ENCODE measurements around the gene ASAP2. TPM values are rescaled to one million over a fixed set of nuclear protein-coding genes. Genes with fewer than 3 reads are reported as not detected.

Gene ASAP2
- polyA plus RNA-seq, 3 donors, result 0.08 to 1.1 (median 0.20) TPM

DNA sequence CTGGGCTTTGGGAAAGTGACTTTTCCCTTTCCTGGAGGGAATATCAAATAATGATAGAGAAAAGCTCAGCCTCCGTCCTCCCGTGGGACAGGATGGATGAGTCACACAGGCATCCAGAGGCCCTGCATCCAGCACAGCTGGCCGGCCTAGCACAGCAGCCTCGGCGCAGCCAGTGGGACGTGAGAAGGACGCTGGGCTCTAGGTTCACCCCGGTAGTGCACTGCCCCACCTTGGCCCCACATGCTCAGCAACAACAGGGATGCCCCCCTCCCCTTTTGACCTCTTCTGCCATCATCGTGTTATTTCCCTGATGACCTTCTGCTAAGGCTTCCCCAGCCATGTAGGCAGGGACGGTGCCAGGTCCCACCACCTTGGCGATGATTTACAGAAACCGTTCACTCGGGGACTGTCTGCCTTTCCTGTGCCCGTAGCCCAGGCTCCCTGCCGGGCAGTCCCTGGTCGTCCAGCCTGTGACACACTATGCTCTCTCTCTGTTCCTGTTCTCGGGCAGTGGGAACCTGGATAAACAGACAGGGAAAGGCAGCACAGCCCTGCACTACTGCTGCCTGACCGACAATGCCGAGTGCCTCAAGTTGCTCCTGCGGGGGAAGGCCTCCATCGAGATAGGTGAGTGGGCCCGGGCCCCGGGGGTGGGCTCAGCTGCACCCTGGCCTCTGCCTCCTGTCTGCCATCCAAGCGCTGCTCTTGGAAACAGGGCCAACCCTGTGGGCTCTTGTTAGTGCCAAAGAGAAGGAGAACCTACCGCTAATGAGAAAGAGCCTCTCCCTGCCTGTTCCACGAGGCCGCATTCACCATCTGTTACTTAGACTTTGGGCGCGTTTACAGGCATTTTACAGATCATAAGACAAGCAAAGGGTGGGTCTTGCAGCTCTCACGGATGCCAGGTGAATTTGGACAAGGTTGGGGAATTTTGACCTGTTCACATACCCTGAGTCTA lies 172.1 kb downstream of the ASAP2 start:
- Histone ChIP-seq H3K79me2 (ENCODE audit: insufficient read depth, low read length) (no peaks in the 10 kb centered on the region), H4K20me1 (ENCODE audit: insufficient read depth, low read length) (no peaks in the 10 kb centered on the region), H3K9me3 (replicated peaks in 1 of 2; ENCODE audit: control insufficient read depth in 1 of 2, insufficient read depth in 1 of 2, low read length in 2 of 2) (no peaks in the 10 kb centered on the region), H3K27ac (ENCODE audit: low read depth in 1 of 2, low read length in 2 of 2) (no peak overlapping the region), H3K27me3 (ENCODE audit: control insufficient read depth in 2 of 2, insufficient read depth in 2 of 2, low read length in 2 of 2) (no peaks in the 10 kb centered on the region), H3K4me3 (replicated peaks in 1 of 3; ENCODE audit: low read depth in 2 of 3, low read length in 3 of 3) (no peak overlapping the region), H3K4me2 (replicated peaks; ENCODE audit: extremely low read depth, low read length, poor library complexity, severe bottlenecking) (no peak overlapping the region), H3K9ac (ENCODE audit: insufficient read depth, low read length, poor library complexity, severe bottlenecking) (no peak overlapping the region), H3K4me1 (ENCODE audit: control insufficient read depth in 1 of 2, insufficient read depth in 2 of 2, low read length in 2 of 2) (peaks cover 0 to 2% of the 10 kb centered on the region in 2 donors), H3K36me3 (replicated peaks in 1 of 2; ENCODE audit: control insufficient read depth in 1 of 2, insufficient read depth in 2 of 2, low read length in 2 of 2) (no peaks in the 10 kb centered on the region), H2AFZ (ENCODE audit: insufficient read depth, low read depth, low read length, poor library complexity, severe bottlenecking) (no peak overlapping the region)
- H3K27ac Mint-ChIP-seq, result no peak overlapping the region
- no peak for DNase-seq
- intact Hi-C loops (cut with micrococcal nuclease), result no loop called here
- peaks cover 0 to 2% of the 10 kb centered on the region in 2 donors for H3K36me3 Mint-ChIP-seq
- 88% methylated on average over 23 of the region's 30 CpGs for WGBS (ENCODE audit: insufficient coverage)
- TF ChIP-seq, protein P1, sequence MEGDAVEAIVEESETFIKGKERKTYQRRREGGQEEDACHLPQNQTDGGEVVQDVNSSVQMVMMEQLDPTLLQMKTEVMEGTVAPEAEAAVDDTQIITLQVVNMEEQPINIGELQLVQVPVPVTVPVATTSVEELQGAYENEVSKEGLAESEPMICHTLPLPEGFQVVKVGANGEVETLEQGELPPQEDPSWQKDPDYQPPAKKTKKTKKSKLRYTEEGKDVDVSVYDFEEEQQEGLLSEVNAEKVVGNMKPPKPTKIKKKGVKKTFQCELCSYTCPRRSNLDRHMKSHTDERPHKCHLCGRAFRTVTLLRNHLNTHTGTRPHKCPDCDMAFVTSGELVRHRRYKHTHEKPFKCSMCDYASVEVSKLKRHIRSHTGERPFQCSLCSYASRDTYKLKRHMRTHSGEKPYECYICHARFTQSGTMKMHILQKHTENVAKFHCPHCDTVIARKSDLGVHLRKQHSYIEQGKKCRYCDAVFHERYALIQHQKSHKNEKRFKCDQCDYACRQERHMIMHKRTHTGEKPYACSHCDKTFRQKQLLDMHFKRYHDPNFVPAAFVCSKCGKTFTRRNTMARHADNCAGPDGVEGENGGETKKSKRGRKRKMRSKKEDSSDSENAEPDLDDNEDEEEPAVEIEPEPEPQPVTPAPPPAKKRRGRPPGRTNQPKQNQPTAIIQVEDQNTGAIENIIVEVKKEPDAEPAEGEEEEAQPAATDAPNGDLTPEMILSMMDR (IDR thresholded peaks at IDR 0.05), result no peak
- H3K27me3 Mint-ChIP-seq (ENCODE audit: low read depth in 3 of 3), result peaks cover 0 to 2% (median 2%) of the 10 kb centered on the region in 3 donors
- H3K4me3 Mint-ChIP-seq, result peak overlapping the region in 1 of 2 donors; percentile 34
- H3K9me3 Mint-ChIP-seq, result no peaks in the 10 kb centered on the region
- peaks cover 5% of the 10 kb centered on the region for H3K4me1 Mint-ChIP-seq

DNA sequence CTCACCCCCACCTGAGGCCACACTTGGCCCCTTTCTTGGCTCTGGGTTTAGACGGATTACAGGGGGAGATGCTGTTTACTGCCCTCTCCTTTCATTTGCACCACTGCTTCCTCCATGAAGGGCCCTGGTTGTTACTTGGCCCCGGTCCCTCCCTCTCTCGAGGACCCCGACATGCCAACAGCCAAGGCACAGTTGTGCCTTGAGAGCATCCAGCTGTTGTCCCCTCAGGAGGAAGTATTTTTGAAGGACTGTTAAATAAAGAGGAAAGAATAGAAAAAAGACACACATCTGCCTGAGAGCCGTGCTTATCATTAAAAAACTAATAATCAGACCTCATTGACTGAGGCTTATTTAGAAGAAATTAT lies 172.8 kb downstream of the ASAP2 start:
- intact Hi-C loops (cut with micrococcal nuclease), result no loop called here

More for the DNA sequence above, 172.8 kb downstream of the ASAP2 start:
- H3K9me3 ChIP-seq (replicated peaks in 1 of 2; ENCODE audit: control insufficient read depth in 1 of 2, insufficient read depth in 1 of 2, low read length in 2 of 2), result no peaks in the 10 kb centered on the region
- DNase-seq, result no peak
- no peak overlapping the region for H3K4me2 ChIP-seq (replicated peaks; ENCODE audit: extremely low read depth, low read length, poor library complexity, severe bottlenecking)
- TF ChIP-seq, protein P1 (IDR thresholded peaks at IDR 0.05), result no peak
- no CpG with 5 or more reads among the region's 5 CpGs for WGBS (ENCODE audit: insufficient coverage)
- peaks cover 0 to 2% of the 10 kb centered on the region in 2 donors for H3K4me1 ChIP-seq (ENCODE audit: control insufficient read depth in 1 of 2, insufficient read depth in 2 of 2, low read length in 2 of 2)
- no peak overlapping the region for H3K27ac Mint-ChIP-seq
- peaks cover 5% of the 10 kb centered on the region for H3K4me1 Mint-ChIP-seq
- no peaks in the 10 kb centered on the region for H3K36me3 ChIP-seq (replicated peaks in 1 of 2; ENCODE audit: control insufficient read depth in 1 of 2, insufficient read depth in 2 of 2, low read length in 2 of 2)
- no peak overlapping the region for H3K4me3 Mint-ChIP-seq
- H3K79me2 ChIP-seq (ENCODE audit: insufficient read depth, low read length), result no peaks in the 10 kb centered on the region
- H3K36me3 Mint-ChIP-seq, result peaks cover 0 to 4% of the 10 kb centered on the region in 2 donors
- H3K27ac ChIP-seq (ENCODE audit: low read depth in 1 of 2, low read length in 2 of 2), result no peak overlapping the region
- no peaks in the 10 kb centered on the region for H3K27me3 ChIP-seq (ENCODE audit: control insufficient read depth in 2 of 2, insufficient read depth in 2 of 2, low read length in 2 of 2)
- no peak overlapping the region for H2AFZ ChIP-seq (ENCODE audit: insufficient read depth, low read depth, low read length, poor library complexity, severe bottlenecking)
- no peak overlapping the region for H3K9ac ChIP-seq (ENCODE audit: insufficient read depth, low read length, poor library complexity, severe bottlenecking)
- no peaks in the 10 kb centered on the region for H3K9me3 Mint-ChIP-seq
- no peak overlapping the region for H3K4me3 ChIP-seq (replicated peaks in 1 of 3; ENCODE audit: low read depth in 2 of 3, low read length in 3 of 3)
- no peaks in the 10 kb centered on the region for H4K20me1 ChIP-seq (ENCODE audit: insufficient read depth, low read length)
- H3K27me3 Mint-ChIP-seq (ENCODE audit: low read depth in 3 of 3), result peaks cover 0 to 2% (median 2%) of the 10 kb centered on the region in 3 donors

All from CD14-positive monocyte (primary cell).